Measurements from ENCODE around the gene DAB1.

The DAB1 gene

GRCh38 chr1:57410508-57410907, 13.4 kb downstream of the DAB1 start:
- DNase-seq: no peak

- DNase-seq: no peak
Measured at GRCh38 chr1:57407928-57408327, 15.9 kb downstream of the DAB1 start.

- DNase-seq: no peak
Measured at GRCh38 chr1:57406428-57406970, 17.4 kb downstream of the DAB1 start.

- DNase-seq: no peak
Measured at GRCh38 chr1:57404884-57405283, 19.0 kb downstream of the DAB1 start.

- DNase-seq: no peak
Measured at GRCh38 chr1:57403201-57403600, 20.7 kb downstream of the DAB1 start.

GRCh38 chr1:57401671-57402070, 22.2 kb downstream of the DAB1 start:
- DNase-seq: no peak

GRCh38 chr1:57400048-57400447, 23.8 kb downstream of the DAB1 start:
- DNase-seq: no peak

- DNase-seq: no peak
Measured at GRCh38 chr1:57393058-57393584, 30.7 kb downstream of the DAB1 start.

- no peak for DNase-seq
Measured at GRCh38 chr1:57385336-57385735, 38.5 kb downstream of the DAB1 start.

- DNase-seq: no peak
Measured at GRCh38 chr1:57384901-57385300, 39.0 kb downstream of the DAB1 start.

- DNase-seq: no peak
Measured at GRCh38 chr1:57384284-57384683, 39.6 kb downstream of the DAB1 start.

- no peak for DNase-seq
Measured at GRCh38 chr1:57381871-57382270, 42.0 kb downstream of the DAB1 start.

- no peak for DNase-seq
Measured at GRCh38 chr1:57381426-57381825, 42.4 kb downstream of the DAB1 start.

GRCh38 chr1:57380923-57381322, 42.9 kb downstream of the DAB1 start:
- DNase-seq: no peak

GRCh38 chr1:57378534-57378933, 45.3 kb downstream of the DAB1 start:
- DNase-seq: no peak

- no peak for DNase-seq
Measured at GRCh38 chr1:57377339-57378139, 46.3 kb downstream of the DAB1 start.

GRCh38 chr1:57376041-57376440, 47.8 kb downstream of the DAB1 start:
- no peak for DNase-seq

GRCh38 chr1:57369889-57370288, 54.0 kb downstream of the DAB1 start:
- no peak for DNase-seq

- no peak for DNase-seq
Measured at GRCh38 chr1:57367945-57368344, 55.9 kb downstream of the DAB1 start.

GRCh38 chr1:57363643-57364042, 60.2 kb downstream of the DAB1 start:
- no peak for DNase-seq

GRCh38 chr1:57363165-57363564, 60.7 kb downstream of the DAB1 start:
- no peak for DNase-seq

- no peak for DNase-seq
Measured at GRCh38 chr1:57362480-57362879, 61.4 kb downstream of the DAB1 start.

GRCh38 chr1:57361516-57361915, 62.3 kb downstream of the DAB1 start:
- DNase-seq: no peak

GRCh38 chr1:57360846-57361407, 62.9 kb downstream of the DAB1 start:
- no peak for DNase-seq
